ENCODE results near the gene ITGA7.

The ITGA7 gene

DNA sequence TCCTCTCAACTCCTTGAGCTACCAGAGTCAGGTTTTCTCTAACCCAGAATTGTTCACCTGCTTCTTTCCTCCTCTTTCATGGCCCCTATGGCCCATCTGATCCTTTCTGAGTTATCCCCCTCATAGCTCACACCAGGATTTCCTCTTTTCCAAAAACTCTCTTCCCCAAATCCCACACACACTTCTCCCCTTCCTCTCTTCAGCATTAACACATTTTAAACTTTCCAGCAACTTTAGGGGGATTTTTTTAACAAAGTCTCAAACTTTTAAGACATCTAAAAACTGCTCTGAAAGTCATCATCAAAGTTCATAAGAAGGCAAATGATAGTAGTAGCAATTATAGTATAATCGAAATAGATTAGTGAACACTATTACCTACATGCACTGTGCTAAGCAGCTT is 63.1 kb downstream of the ITGA7 start:
- H3K4me3 ChIP-seq (replicated peaks; ENCODE audit: low read depth, low read length): no peak overlapping the region
- TF ChIP-seq, protein P1, sequence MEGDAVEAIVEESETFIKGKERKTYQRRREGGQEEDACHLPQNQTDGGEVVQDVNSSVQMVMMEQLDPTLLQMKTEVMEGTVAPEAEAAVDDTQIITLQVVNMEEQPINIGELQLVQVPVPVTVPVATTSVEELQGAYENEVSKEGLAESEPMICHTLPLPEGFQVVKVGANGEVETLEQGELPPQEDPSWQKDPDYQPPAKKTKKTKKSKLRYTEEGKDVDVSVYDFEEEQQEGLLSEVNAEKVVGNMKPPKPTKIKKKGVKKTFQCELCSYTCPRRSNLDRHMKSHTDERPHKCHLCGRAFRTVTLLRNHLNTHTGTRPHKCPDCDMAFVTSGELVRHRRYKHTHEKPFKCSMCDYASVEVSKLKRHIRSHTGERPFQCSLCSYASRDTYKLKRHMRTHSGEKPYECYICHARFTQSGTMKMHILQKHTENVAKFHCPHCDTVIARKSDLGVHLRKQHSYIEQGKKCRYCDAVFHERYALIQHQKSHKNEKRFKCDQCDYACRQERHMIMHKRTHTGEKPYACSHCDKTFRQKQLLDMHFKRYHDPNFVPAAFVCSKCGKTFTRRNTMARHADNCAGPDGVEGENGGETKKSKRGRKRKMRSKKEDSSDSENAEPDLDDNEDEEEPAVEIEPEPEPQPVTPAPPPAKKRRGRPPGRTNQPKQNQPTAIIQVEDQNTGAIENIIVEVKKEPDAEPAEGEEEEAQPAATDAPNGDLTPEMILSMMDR (IDR thresholded peaks at IDR 0.05; ENCODE audit: low read length, missing control alignments): no peak
- no peak for DNase-seq (ENCODE audit: low read depth)

DNA sequence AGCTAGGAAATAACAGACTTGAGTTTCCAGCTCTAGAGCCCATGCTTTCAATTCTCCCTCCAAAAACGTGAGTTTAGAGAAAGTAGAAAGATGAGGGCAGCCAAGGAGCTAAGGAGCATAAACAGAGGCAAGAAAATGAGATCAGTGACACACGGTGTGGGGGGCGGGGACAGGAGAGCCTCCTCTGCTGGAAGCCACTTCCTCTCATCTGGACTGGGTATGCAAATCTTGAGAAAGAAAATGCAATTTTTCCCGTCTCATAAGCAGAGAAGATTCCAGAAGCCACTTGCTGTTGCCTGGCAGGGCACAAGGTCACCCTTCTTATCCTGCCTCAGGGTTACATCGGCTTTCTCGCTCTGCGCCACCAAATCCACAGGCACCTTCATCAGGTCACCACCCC is 65.0 kb downstream of the ITGA7 start:
- TF ChIP-seq, protein P1 (IDR thresholded peaks at IDR 0.05; ENCODE audit: low read length, missing control alignments): no peak
- DNase-seq (ENCODE audit: low read depth): no peak
- no peak overlapping the region for H3K4me3 ChIP-seq (replicated peaks; ENCODE audit: low read depth, low read length)

DNA sequence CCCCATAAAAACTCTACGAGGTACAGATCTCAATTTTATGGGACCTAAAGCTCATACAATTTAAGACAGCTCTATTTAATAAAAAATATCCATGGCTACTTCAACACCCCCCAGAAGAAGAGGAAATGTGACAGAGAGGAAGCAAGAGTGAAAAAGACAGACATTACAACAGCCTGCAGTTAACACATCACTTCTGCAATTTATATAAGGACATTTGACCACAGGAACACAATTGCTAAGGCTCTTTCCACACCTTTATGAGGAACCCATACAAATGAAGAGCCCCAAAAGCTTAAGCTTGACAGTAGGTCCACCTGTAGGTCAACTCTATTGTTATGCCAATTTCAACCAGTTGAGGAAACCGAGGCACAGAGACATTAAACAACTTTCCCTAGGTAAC is 65.4 kb downstream of the ITGA7 start:
- DNase-seq (ENCODE audit: low read depth): no peak
- TF ChIP-seq, protein P1 (IDR thresholded peaks at IDR 0.05; ENCODE audit: low read length, missing control alignments): no peak
- no peak overlapping the region for H3K4me3 ChIP-seq (replicated peaks; ENCODE audit: low read depth, low read length)

DNA sequence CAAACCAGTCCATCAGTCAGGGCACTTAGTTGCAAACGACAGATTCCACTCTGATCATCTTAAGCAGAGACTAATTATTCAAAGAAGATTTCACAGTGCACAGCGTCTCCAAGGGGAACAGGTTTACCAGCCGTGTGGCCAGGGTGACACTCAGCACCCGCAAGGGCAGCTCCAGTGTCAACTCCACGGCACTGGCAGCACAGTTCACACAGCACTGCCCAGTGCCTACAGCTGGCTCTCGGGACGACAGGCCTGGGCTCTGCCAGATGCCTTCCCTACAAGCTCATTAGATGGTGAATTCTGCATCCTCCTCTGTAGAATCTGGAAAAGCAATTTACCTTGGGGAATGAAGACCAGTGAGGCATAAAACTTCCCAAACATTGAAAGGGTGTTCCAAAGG is 66.1 kb downstream of the ITGA7 start:
- DNase-seq (ENCODE audit: low read depth): no peak
- TF ChIP-seq, protein P1 (IDR thresholded peaks at IDR 0.05; ENCODE audit: low read length, missing control alignments): no peak
- no peak overlapping the region for H3K4me3 ChIP-seq (replicated peaks; ENCODE audit: low read depth, low read length)

DNA sequence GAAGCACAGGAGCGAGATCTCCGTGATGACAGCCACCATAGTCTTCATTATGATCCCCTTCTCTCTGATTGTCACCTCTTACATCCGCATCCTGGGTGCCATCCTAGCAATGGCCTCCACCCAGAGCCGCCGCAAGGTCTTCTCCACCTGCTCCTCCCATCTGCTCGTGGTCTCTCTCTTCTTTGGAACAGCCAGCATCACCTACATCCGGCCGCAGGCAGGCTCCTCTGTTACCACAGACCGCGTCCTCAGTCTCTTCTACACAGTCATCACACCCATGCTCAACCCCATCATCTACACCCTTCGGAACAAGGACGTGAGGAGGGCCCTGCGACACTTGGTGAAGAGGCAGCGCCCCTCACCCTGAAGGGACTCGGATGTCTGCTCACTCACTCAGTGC is 70.2 kb downstream of the ITGA7 start:
- DNase-seq (ENCODE audit: low read depth): no peak
- TF ChIP-seq, protein P1 (IDR thresholded peaks at IDR 0.05; ENCODE audit: low read length, missing control alignments): no peak
- no peak overlapping the region for H3K4me3 ChIP-seq (replicated peaks; ENCODE audit: low read depth, low read length)

DNA sequence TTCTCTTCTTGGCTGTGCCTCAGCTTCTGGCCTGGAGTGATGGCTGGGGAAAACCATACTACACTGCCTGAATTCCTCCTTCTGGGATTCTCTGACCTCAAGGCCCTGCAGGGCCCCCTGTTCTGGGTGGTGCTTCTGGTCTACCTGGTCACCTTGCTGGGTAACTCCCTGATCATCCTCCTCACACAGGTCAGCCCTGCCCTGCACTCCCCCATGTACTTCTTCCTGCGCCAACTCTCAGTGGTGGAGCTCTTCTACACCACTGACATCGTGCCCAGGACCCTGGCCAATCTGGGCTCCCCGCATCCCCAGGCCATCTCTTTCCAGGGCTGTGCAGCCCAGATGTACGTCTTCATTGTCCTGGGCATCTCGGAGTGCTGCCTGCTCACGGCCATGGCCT is 70.9 kb downstream of the ITGA7 start, which contains the start of gene OR10P1:
Gene OR10P1 (plus strand): TSS at position 40 of the 400 bp plus-strand sequence. CDS start 0 bp downstream, at position 40.
- TF ChIP-seq, protein P1 (IDR thresholded peaks at IDR 0.05; ENCODE audit: low read length, missing control alignments): no peak

DNA sequence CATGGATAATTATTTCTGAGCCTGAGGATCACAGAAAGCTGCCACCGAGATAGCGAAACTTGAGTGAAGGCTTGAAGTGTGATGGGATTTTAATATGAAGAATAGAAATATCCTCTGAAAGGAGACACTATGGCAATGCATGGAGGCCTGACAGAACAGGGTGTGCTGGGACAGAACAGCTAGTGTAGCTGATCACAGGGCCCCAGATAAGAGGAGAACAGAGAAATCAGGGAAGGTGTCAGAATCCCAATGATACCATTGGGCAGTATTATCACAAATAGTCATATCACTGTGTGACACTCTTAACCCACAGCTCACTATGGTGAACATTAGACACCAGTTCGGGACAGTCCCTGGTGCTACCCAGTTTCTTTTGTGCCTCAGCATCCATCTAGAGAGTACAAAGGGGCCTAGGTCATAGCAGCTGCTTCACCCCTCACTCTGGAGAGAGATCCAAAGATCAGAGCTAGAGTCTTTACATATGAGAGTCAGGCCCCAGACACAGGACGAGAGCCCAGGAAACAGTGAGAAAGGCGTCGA is 71.5 kb downstream of the ITGA7 start:
- TF ChIP-seq, protein P1 (IDR thresholded peaks at IDR 0.05; ENCODE audit: low read length, missing control alignments): no peak
- no peak overlapping the region for H3K4me3 ChIP-seq (replicated peaks; ENCODE audit: low read depth, low read length)
- DNase-seq (ENCODE audit: low read depth): no peak

More for the DNA sequence above, 70.9 kb downstream of the ITGA7 start, which contains the start of gene OR10P1:
- DNase-seq (ENCODE audit: low read depth): no peak
- H3K4me3 ChIP-seq (replicated peaks; ENCODE audit: low read depth, low read length): no peak within 1 kb of the TSS

Measured in fibroblast of pulmonary artery (primary cell).